Activated CD4-positive, alpha-beta T cell treated with anti-CD3 and anti-CD28 coated beads, Interleukin-2, amount 50 U/mL, for 4 hours (primary cell): ENCODE data around the gene SGCB.
"Not testable (repeated sequence)": the region's sequence is repeated elsewhere in the genome, so short reads cannot be mapped to it uniquely, and the experiment has no call there.

ENCODE experiments used
- DNase-seq, 2 experiments: peaks; one replicate each; pipeline ENCODE4 v3.0.0-alpha.2; 2020

The SGCB gene

GRCh38 chr4:52038103-52038912 lies at the start of gene SGCB:
Gene SGCB (minus strand): TSS chr4:52038299. CDS start chr4:52038259, 40 bp downstream.
- peak; percentile 56 to 57 for DNase-seq

GRCh38 chr4:52086425-52086824 lies 48.3 kb upstream of the SGCB start:
- not testable (repeated sequence) for DNase-seq

GRCh38 chr4:52081216-52081615 lies 43.1 kb upstream of the SGCB start:
- DNase-seq, result no peak

- no peak for DNase-seq
Observed at GRCh38 chr4:52079659-52080058, 41.6 kb upstream of the SGCB start.

- DNase-seq, result no peak
Observed at GRCh38 chr4:52076731-52077130, 38.6 kb upstream of the SGCB start.

- no peak for DNase-seq
Observed at GRCh38 chr4:52071791-52072546, 33.9 kb upstream of the SGCB start.

- DNase-seq, result no peak
Observed at GRCh38 chr4:52069571-52069970, 31.5 kb upstream of the SGCB start.

GRCh38 chr4:52059372-52059771 lies 21.3 kb upstream of the SGCB start:
- DNase-seq, result no peak

GRCh38 chr4:52058275-52058674 lies 20.2 kb upstream of the SGCB start:
- DNase-seq, result no peak

- DNase-seq, result no peak
Observed at GRCh38 chr4:52057196-52057595, 19.1 kb upstream of the SGCB start.

- DNase-seq, result no peak
Observed at GRCh38 chr4:52054254-52054653, 16.2 kb upstream of the SGCB start.

GRCh38 chr4:52052475-52052780 lies 14.3 kb upstream of the SGCB start:
- DNase-seq, result no peak

GRCh38 chr4:52051615-52052474 lies 13.7 kb upstream of the SGCB start:
- no peak for DNase-seq

- no peak for DNase-seq
Observed at GRCh38 chr4:52051213-52051614, 13.1 kb upstream of the SGCB start, which contains the start of gene SPATA18. Gene SPATA18 (plus strand): TSS chr4:52051304. CDS start chr4:52051705, 401 bp downstream.

- DNase-seq, result no peak
Observed at GRCh38 chr4:52049266-52049665, 11.2 kb upstream of the SGCB start.

GRCh38 chr4:52045028-52045427 lies 6.9 kb upstream of the SGCB start:
- DNase-seq, result no peak

- DNase-seq, result no peak
Observed at GRCh38 chr4:52037689-52038102, 403 bp downstream of the SGCB start.

GRCh38 chr4:52036886-52037530 lies 1.1 kb downstream of the SGCB start:
- DNase-seq, result no peak

GRCh38 chr4:52035190-52035589 lies 2.9 kb downstream of the SGCB start:
- no peak for DNase-seq

GRCh38 chr4:52032005-52032404 lies 6.1 kb downstream of the SGCB start:
- DNase-seq, result no peak

- DNase-seq, result no peak
Observed at GRCh38 chr4:52028970-52029369, 9.1 kb downstream of the SGCB start.

- DNase-seq, result no peak
Observed at GRCh38 chr4:52019936-52020657, 18.0 kb downstream of the SGCB start, which contains the start of gene LRRC66. Gene LRRC66 (minus strand): TSS chr4:52020363. CDS start chr4:52017613, 2,750 bp downstream.
